HepG2 (cell line): ENCODE data around the gene ANKUB1. TPM values are rescaled to one million over a fixed set of nuclear protein-coding genes. Genes with fewer than 3 reads are reported as not detected.

Experiments used
- ATAC-seq: fragments of 200-7000 bp; cut with Tn5 transposase; 3 replicates; pipeline ENCODE4 v1.9.1; 2020; ENCODE audit warnings: mild to moderate bottlenecking, moderate library complexity
- BruUV-seq: library from RNA; stranded (reverse); fragments of 400-500 nt; replicated peaks from 2 replicates; lab custom pipeline; 2021; lab: Mats Ljungman, UMichigan
- CTCF ChIA-PET: fragments of 300-600 bp; formaldehyde crosslinking; extraction: SDS; loops from one replicate; lab custom pipeline; 2021; ENCODE audit warnings: low total read pairs, inconsistent platforms, low intra/inter-chr PET ratio; lab: Yijun Ruan, JAX
- POLR2A ChIA-PET: fragments of 350-600 bp; sonication (Branson Sonifier 250); formaldehyde crosslinking; loops from one replicate; lab custom pipeline; 2020; ENCODE audit warnings: antibody characterized with exemption, inconsistent platforms; lab: Yijun Ruan, JAX
- DNase-seq: peaks from one replicate; pipeline ENCODE4 v3.0.0-alpha.2; 2015; ENCODE audit warnings: low spot score
- FAIRE-seq: peaks from 3 replicates; lab custom pipeline; 2011; peaks lifted over from hg19 to GRCh38; lab: Jason Lieb, UNC
- H2AFZ ChIP-seq: one replicate; pipeline ENCODE4 v1.6.1; 2011; ENCODE audit warnings: low read length, inconsistent platforms
- H3K27ac ChIP-seq: fragments of 300-600 bp; 3 replicates; pipeline ENCODE4 v1.8.0; 2011; ENCODE audit warnings: mixed run types, mild to moderate bottlenecking, mixed read lengths, low read length, inconsistent platforms; ENCODE audit not compliant: insufficient read depth; ENCODE audit errors: extremely low read length
- H3K27me3 ChIP-seq, 2 experiments: fragments of 200-600 bp in 1 of 2; 2 replicates in 1 of 2; 3 replicates in 1 of 2; pipeline versions ENCODE4 v1.6.0 to v1.8.0; 2011; ENCODE audit warnings: low read length in 2 of 2, mild to moderate bottlenecking in 2 of 2, moderate library complexity in 2 of 2, inconsistent platforms in 1 of 2; ENCODE audit not compliant: insufficient read depth in 2 of 2, control insufficient read depth in 1 of 2
- H3K36me3 ChIP-seq, 2 experiments: fragments of 200-600 bp in 1 of 2; replicated peaks in 1 of 2; 2 replicates in 1 of 2; 3 replicates in 1 of 2; pipeline versions ENCODE4 v1.5.1 to v1.8.0; 2011; ENCODE audit warnings: low read length in 2 of 2, inconsistent platforms in 1 of 2; ENCODE audit not compliant: insufficient read depth in 2 of 2, control insufficient read depth in 1 of 2
- H3K4me1 ChIP-seq: 2 replicates; pipeline ENCODE4 v1.5.1; 2012; ENCODE audit warnings: low read length, inconsistent platforms; ENCODE audit not compliant: insufficient read depth
- H3K4me2 ChIP-seq: 2 replicates; pipeline ENCODE4 v1.6.0; 2011; ENCODE audit warnings: low read depth, low read length, inconsistent platforms
- H3K4me3 ChIP-seq, 3 experiments: fragments of 200-600 bp in 1 of 3; sonication (generic), shearing (Covaris generic) in 1 of 3; replicated peaks in 1 of 3; 2 replicates each; pipeline ENCODE4 v1.5.1; 2011 to 2016; ENCODE audit warnings: low read length in 3 of 3, inconsistent platforms in 2 of 3, low read depth in 2 of 3, mild to moderate bottlenecking in 2 of 3, control low read depth in 1 of 3, mixed read lengths in 1 of 3; ENCODE audit not compliant: insufficient read depth in 1 of 3
- H3K79me2 ChIP-seq: one replicate; pipeline ENCODE4 v1.6.1; 2011; ENCODE audit warnings: low read length, inconsistent platforms; ENCODE audit not compliant: insufficient read depth
- H3K9ac ChIP-seq: 2 replicates; pipeline ENCODE4 v1.6.0; 2011; ENCODE audit warnings: mild to moderate bottlenecking, low read depth, low read length, inconsistent platforms; ENCODE audit not compliant: insufficient read depth
- H3K9me3 ChIP-seq: 2 replicates; pipeline ENCODE4 v1.5.1; 2012; ENCODE audit warnings: mild to moderate bottlenecking, low read length
- H4K20me1 ChIP-seq: 2 replicates; pipeline ENCODE4 v1.6.0; 2011; ENCODE audit warnings: inconsistent platforms, mild to moderate bottlenecking, low read length, moderate library complexity; ENCODE audit not compliant: insufficient read depth
- BCLAF1 ChIP-seq: fragments of 450-650 bp; IDR thresholded peaks from 2 replicates; pipeline ENCODE4 v1.6.1; 2017; ENCODE audit warnings: mild to moderate bottlenecking
- CCAR2 ChIP-seq: fragments of 200-400 bp; formaldehyde crosslinking; optimal IDR thresholded peaks from 2 replicates; pipeline ENCODE3; 2018; ENCODE audit warnings: low read depth, mild to moderate bottlenecking, low read length, moderate library complexity
- CREM ChIP-seq, 2 experiments: sonication (generic) in 1 of 2; formaldehyde crosslinking in 1 of 2; IDR thresholded peaks; 2 replicates each; pipeline versions ENCODE4 v1.4.0 to v1.6.1; 2016 to 2020; ENCODE audit warnings: antibody characterized with exemption in 1 of 2, mild to moderate bottlenecking in 1 of 2, missing genetic modification reagents in 1 of 2
- HMG20B ChIP-seq: conservative IDR thresholded peaks from 2 replicates; pipeline ENCODE4 v1.6.1; 2016; ENCODE audit warnings: missing genetic modification reagents, missing compliant biosample characterization
- HNF1B ChIP-seq: sonication (generic); formaldehyde crosslinking; IDR thresholded peaks from 2 replicates; pipeline ENCODE4 v1.5.1; 2020; ENCODE audit warnings: mild to moderate bottlenecking, moderate library complexity, missing genetic modification reagents
- WIZ ChIP-seq: sonication (generic); formaldehyde crosslinking; IDR thresholded peaks from 2 replicates; pipeline ENCODE4 v1.5.1; 2020; ENCODE audit warnings: mild to moderate bottlenecking, missing genetic modification reagents
- ZBTB33 ChIP-seq: sonication (generic); formaldehyde crosslinking; IDR thresholded peaks from 2 replicates; pipeline ENCODE4 v1.4.0; 2020; ENCODE audit warnings: missing genetic modification reagents
- ZNF547 ChIP-seq: sonication (generic); formaldehyde crosslinking; IDR thresholded peaks from 2 replicates; pipeline ENCODE4 v1.5.1; 2020; ENCODE audit warnings: mild to moderate bottlenecking, missing genetic modification reagents
- ZNF570 ChIP-seq: sonication (generic); formaldehyde crosslinking; IDR thresholded peaks from 2 replicates; pipeline ENCODE4 v1.4.0; 2020; ENCODE audit warnings: mild to moderate bottlenecking, missing genetic modification reagents, borderline replicate concordance
- ZNF775 ChIP-seq: sonication (generic); formaldehyde crosslinking; IDR thresholded peaks from 2 replicates; pipeline ENCODE4 v1.4.0; 2020; ENCODE audit warnings: missing genetic modification reagents, mild to moderate bottlenecking, moderate library complexity, borderline replicate concordance
- WGBS: methylation state at CpG from one replicate; pipeline ENCODE4 v1.1.6; 2017; ENCODE audit warnings: low lambda C conversion rate; 5-methylcytosine and 5-hydroxymethylcytosine counted together
- in situ Hi-C: cut with HindIII; loops from 2 replicates; pipeline ENCODE4 v1.10.0; 2017; ENCODE audit warnings: low pct_unique_long_range_greater_than_20kb; ENCODE audit not compliant: extremely low pct_ligation_motif_present
- intact Hi-C: fragments of 100-400 bp; cut with micrococcal nuclease; formaldehyde crosslinking; loops from one replicate; pipeline ENCODE4 v1.10.0; 2022; ENCODE audit not compliant: unreplicated experiment
- polyA plus RNA-seq, 8 experiments: library from polyadenylated mRNA; depleted of rRNA in 3 of 8; stranded (reverse) in 7 of 8; unstranded in 1 of 8; fragments of >200 nt; fragmentation: Illumina TruSeq in 4 of 8; extraction: Trizol in 4 of 8; gene quantifications; 2 replicates each; pipeline versions ENCODE4 v1.2.1 to v1.2.3, GENCODE V29; 2011 to 2016; ENCODE audit warnings: low read depth in 4 of 8, missing spikeins in 1 of 8, mixed read lengths in 1 of 8; ENCODE audit not compliant: insufficient read depth in 1 of 8
- total RNA-seq, 5 experiments: library from RNA; depleted of rRNA; stranded (reverse); fragments of >200 nt; fragmentation: Illumina TruSeq; extraction: Trizol; gene quantifications; 2 replicates each; pipeline ENCODE4 v1.2.3, GENCODE V29; 2016; ENCODE audit warnings: low read depth in 1 of 5

Gene ANKUB1
- total and polyA plus RNA-seq, 2 of the 13 experiments (the other 11 are each of a cell fraction or from before 2014, with no cell fraction given): not detected

DNA sequence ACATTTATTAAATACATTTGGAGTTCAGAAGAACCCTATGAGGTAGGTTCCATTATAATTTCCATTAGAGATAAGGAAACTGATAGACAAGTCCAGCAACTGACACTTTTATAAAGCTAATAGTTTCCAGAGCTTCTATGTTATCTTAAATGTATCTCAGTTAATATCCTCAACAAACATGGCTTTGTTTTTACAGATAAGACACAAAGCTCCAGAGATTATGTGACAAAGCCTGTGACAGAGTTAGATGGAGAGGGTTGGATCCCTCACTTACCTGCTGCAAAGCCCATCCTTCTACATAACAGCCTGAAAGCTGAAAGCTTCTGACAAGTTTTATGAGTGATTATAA, 39.6 kb downstream of the ANKUB1 start (continued):
- no peak for TF ChIP-seq HNF1B (CRISPR knock-in tag)
- no peak for TF ChIP-seq ZNF570 (CRISPR knock-in tag)

GRCh38 chr3:149752051-149752787, 40.1 kb downstream of the ANKUB1 start, which contains the start of gene COMMD2:
COMMD2 (minus strand) TSS chr3:149752489; CDS start chr3:149752444, 45 bp downstream.
- peak; percentile 18 for FAIRE-seq
- H3K9me3 ChIP-seq: no peaks in the 10 kb centered on the region
- peaks cover 15% of the 10 kb centered on the region for H3K79me2 ChIP-seq
- ChIA-PET POLR2A (interaction anchor here (0.6 to 0.9 kb wide), 3 partner anchors 94 to 302 kb away, joined by 3 read pairs; partner anchors contain the start of gene WWTR1), CTCF (interaction anchor here (1.1 to 2.1 kb wide), 3 partner anchors 183 to 239 kb away, joined by 4 to 5 read pairs (median 5); no protein-coding TSS in a partner anchor)
- DNase-seq: peak; percentile 90
- H3K27ac ChIP-seq: peak within 1 kb of the TSS; percentile 67
- intact Hi-C loops (loop anchor here (1.0 to 5.0 kb wide), 4 partner anchors 60 to 240 kb away; partner anchors contain the start of genes RNF13 and WWTR1), in situ Hi-C loops (no loop called here)
- peak; percentile 100 for ATAC-seq
- peak within 1 kb of the TSS; percentile 87 for H3K4me2 ChIP-seq
- TSS peak; percentile 83 for BruUV-seq
- peaks cover 5 to 13% of the 10 kb centered on the region in 2 experiments; a peak in 4 of 5 replicates for H3K36me3 ChIP-seq
- H3K4me3 ChIP-seq: peak within 1 kb of the TSS; percentile 88 to 99 (median 97)
- WGBS: 3% methylated on average over 15 of the region's 52 CpGs
- H3K27me3 ChIP-seq: no peaks in the 10 kb centered on the region; a peak in 1 of 5 replicates
- H2AFZ ChIP-seq: peak within 1 kb of the TSS; percentile 92
- H3K4me1 ChIP-seq: peaks cover 25% of the 10 kb centered on the region
- H4K20me1 ChIP-seq: no peaks in the 10 kb centered on the region
- H3K9ac ChIP-seq: peak within 1 kb of the TSS; percentile 86
- TF ChIP-seq ZNF547 (CRISPR knock-in tag): peak; percentile 87; the same call in 1 of the 2 replicates
- peak; percentile 80 for TF ChIP-seq CREM (IDR thresholded peaks at IDR 0.05)
- 0 out of 2 replicates have a peak, but pooled peaks have one; percentile 29 for TF ChIP-seq CREM (CRISPR knock-in tag; IDR thresholded peaks at IDR 0.05)
- peak; percentile 80; the same call in 1 of the 2 replicates for TF ChIP-seq ZBTB33 (CRISPR knock-in tag)
- peak; percentile 86 for TF ChIP-seq CCAR2
- no peak for TF ChIP-seq ZNF775 (CRISPR knock-in tag)
- TF ChIP-seq HMG20B (CRISPR knock-in tag): peak; percentile 77
- no peak for TF ChIP-seq BCLAF1
- TF ChIP-seq WIZ (CRISPR knock-in tag): no peak
